ENCODE data around the gene PNMA6E.

DNA sequence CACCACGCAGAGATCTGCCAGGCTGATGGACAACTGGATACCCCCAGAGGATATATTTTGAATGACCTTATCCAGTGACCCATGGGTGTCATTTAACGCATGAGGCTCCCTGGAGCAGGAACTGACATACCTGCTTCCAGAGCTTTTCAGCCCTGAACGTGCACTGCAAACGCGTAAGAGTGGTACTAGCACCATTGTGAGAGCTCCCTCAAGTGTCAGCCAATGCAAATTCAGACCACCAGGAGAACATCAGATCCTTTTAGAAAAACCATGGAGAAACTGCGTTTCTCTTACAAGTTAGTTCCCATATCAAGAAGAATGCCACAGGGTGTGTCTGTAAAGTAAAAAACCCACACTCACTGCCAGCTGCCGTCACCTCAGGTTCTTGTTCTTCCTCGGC is 37.4 kb upstream of the PNMA6E start:
- TF ChIP-seq POLR2AphosphoS5 (IDR thresholded peaks at IDR 0.05; ENCODE audit: low read depth, low read length): no peak
- no peak for TF ChIP-seq POLR2A (IDR thresholded peaks at IDR 0.05; ENCODE audit: low read depth, low read length)
